HL-60 (cell line): ENCODE results near the gene ZNF600.
"Not testable (repeated sequence)": the region's sequence is repeated elsewhere in the genome, so short reads cannot be mapped to it uniquely, and the experiment has no call there.

Source experiments
- DNase-seq, 2 experiments: peaks; one replicate each; pipeline ENCODE4 v3.0.0-alpha.2; 2010 to 2020; ENCODE audit warnings: low read depth in 1 of 2, low spot score in 1 of 2
- H3K27ac ChIP-seq: fragments of 250-450 bp; sonication (Bioruptor Pico); replicated peaks from 2 replicates; pipeline ENCODE4 v1.5.1; 2020; ENCODE audit warnings: mild to moderate bottlenecking, moderate library complexity
- H3K27me3 ChIP-seq: fragments of 250-450 bp; sonication (Bioruptor Pico); 2 replicates; pipeline ENCODE4 v1.5.1; 2021; ENCODE audit warnings: mild to moderate bottlenecking, moderate library complexity; ENCODE audit not compliant: insufficient read depth, poor library complexity, severe bottlenecking
- H3K4me3 ChIP-seq: replicated peaks from 2 replicates; pipeline ENCODE4 v1.5.1; 2011; ENCODE audit warnings: mild to moderate bottlenecking, control low read depth, low read length; ENCODE audit not compliant: insufficient read depth
- GABPA ChIP-seq: IDR thresholded peaks from 2 replicates; pipeline ENCODE4 v1.6.1; 2012; ENCODE audit warnings: low read depth
- POLR2AphosphoS5 ChIP-seq: IDR thresholded peaks from 2 replicates; pipeline ENCODE4 v1.6.1; 2012; ENCODE audit warnings: low read depth
- REST ChIP-seq: IDR thresholded peaks from 2 replicates; pipeline ENCODE4 v1.6.1; 2012; ENCODE audit warnings: low read depth; ENCODE audit not compliant: insufficient replicate concordance
- SPI1 ChIP-seq: IDR thresholded peaks from 2 replicates; pipeline ENCODE4 v1.6.1; 2012; ENCODE audit warnings: low read depth, mild to moderate bottlenecking, borderline replicate concordance
- TF ChIP-seq, protein P1 (sequence below): IDR thresholded peaks from one replicate; pipeline ENCODE4 v1.5.1; 2011; ENCODE audit warnings: low read length, control low read depth, inconsistent platforms; ENCODE audit not compliant: insufficient read depth

Gene ZNF600

GRCh38 chr19:52742516-52742915 lies 44.1 kb downstream of the ZNF600 start:
- TF ChIP-seq, protein P1, sequence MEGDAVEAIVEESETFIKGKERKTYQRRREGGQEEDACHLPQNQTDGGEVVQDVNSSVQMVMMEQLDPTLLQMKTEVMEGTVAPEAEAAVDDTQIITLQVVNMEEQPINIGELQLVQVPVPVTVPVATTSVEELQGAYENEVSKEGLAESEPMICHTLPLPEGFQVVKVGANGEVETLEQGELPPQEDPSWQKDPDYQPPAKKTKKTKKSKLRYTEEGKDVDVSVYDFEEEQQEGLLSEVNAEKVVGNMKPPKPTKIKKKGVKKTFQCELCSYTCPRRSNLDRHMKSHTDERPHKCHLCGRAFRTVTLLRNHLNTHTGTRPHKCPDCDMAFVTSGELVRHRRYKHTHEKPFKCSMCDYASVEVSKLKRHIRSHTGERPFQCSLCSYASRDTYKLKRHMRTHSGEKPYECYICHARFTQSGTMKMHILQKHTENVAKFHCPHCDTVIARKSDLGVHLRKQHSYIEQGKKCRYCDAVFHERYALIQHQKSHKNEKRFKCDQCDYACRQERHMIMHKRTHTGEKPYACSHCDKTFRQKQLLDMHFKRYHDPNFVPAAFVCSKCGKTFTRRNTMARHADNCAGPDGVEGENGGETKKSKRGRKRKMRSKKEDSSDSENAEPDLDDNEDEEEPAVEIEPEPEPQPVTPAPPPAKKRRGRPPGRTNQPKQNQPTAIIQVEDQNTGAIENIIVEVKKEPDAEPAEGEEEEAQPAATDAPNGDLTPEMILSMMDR = no peak
- TF ChIP-seq GABPA (no peak), POLR2AphosphoS5 (no peak), REST (no peak), SPI1 (no peak)
- H3K27ac ChIP-seq = no peak overlapping the region
- H3K4me3 ChIP-seq = no peak overlapping the region
- H3K27me3 ChIP-seq = no peaks in the 10 kb centered on the region
- DNase-seq = no peak

- DNase-seq = no peak
- Histone ChIP-seq H3K27me3 (no peaks in the 10 kb centered on the region), H3K27ac (no peak overlapping the region), H3K4me3 (no peak overlapping the region)
- TF ChIP-seq, protein P1 = no peak
- no peak for TF ChIP-seq GABPA
Measured at GRCh38 chr19:52741951-52742485, 44.6 kb downstream of the ZNF600 start.

GRCh38 chr19:52741371-52741770 lies 45.2 kb downstream of the ZNF600 start:
- DNase-seq = not testable (repeated sequence)

DNA sequence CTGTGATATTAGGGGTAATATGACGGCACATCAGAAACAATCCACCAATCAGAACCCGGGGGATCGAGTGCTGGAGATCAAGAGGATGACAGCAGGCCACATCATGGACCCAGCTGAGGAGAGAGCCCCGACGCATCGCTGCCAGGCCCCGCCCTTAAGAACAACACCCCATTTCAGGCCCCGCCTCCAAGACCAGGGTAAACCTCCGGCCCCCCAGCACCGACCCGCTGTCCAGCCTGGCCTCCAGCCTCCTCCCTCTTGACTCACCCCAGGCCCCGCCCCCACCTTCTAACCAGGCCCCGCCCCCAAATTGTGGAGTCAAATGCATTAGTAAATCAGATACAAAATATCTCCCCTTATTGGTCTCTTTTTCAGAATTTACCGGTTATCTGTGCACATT lies 47.0 kb downstream of the ZNF600 start:
- no peak overlapping the region for H3K27ac ChIP-seq
- H3K4me3 ChIP-seq = no peak overlapping the region
- H3K27me3 ChIP-seq = no peaks in the 10 kb centered on the region
- DNase-seq = no peak
- TF ChIP-seq POLR2AphosphoS5 (no peak), REST (no peak), GABPA (no peak), SPI1 (no peak)
- TF ChIP-seq, protein P1 = no peak

More at GRCh38 chr19:52741371-52741770, 45.2 kb downstream of the ZNF600 start:
- not testable (repeated sequence) for H3K4me3 ChIP-seq, H3K27me3 ChIP-seq, H3K27ac ChIP-seq
